ENCODE measurements around the gene HSPA9. TPM values are rescaled to one million over a fixed set of nuclear protein-coding genes. Genes with fewer than 3 reads are reported as not detected.

HSPA9 gene
- total and polyA plus RNA-seq, 9 of the 15 experiments (the other 6 are each of a cell fraction or from before 2014, with no cell fraction given) = 195 to 583 (median 514) TPM

GRCh38 chr5:138575194-138576015, at the start of gene HSPA9 (continued):
- no peak for TF ChIP-seq CLOCK (CRISPR knock-in tag; IDR thresholded peaks at IDR 0.05; ENCODE audit: borderline replicate concordance)
- TF ChIP-seq RFX7 (CRISPR knock-in tag; IDR thresholded peaks at IDR 0.05) = no peak
- TF ChIP-seq SRF (CRISPR knock-in tag; IDR thresholded peaks at IDR 0.05) = peak in 1 of 2 experiments; percentile 84; a peak in 2 of 4 replicates
- no peak for TF ChIP-seq ZC3H4 (CRISPR knock-in tag; IDR thresholded peaks at IDR 0.05; ENCODE audit: borderline replicate concordance)
- TF ChIP-seq RBM15 (IDR thresholded peaks at IDR 0.05; ENCODE audit: insufficient read depth, low read length) = no peak
- TF ChIP-seq ZFX (CRISPR knock-in tag; IDR thresholded peaks at IDR 0.05) = peak; percentile 97
- no peak; the same call in 1 of the 2 replicates for TF ChIP-seq TSHZ1 (CRISPR knock-in tag; IDR thresholded peaks at IDR 0.05)
- TF ChIP-seq SMAD1 (IDR thresholded peaks at IDR 0.05; ENCODE audit: low read depth, low read length, partially characterized antibody) = peak; percentile 90
- TF ChIP-seq ZNF263 (CRISPR knock-in tag; IDR thresholded peaks at IDR 0.05; ENCODE audit: borderline replicate concordance) = peak; percentile 53; the same call in 1 of the 2 replicates
- TF ChIP-seq LEF1 (IDR thresholded peaks at IDR 0.05) = no peak; the same call in 1 of the 2 replicates
- TF ChIP-seq ZBTB49 (CRISPR knock-in tag; IDR thresholded peaks at IDR 0.05; ENCODE audit: borderline replicate concordance) = peak; percentile 48; the same call in 1 of the 2 replicates
- TF ChIP-seq AFF4 (CRISPR knock-in tag; IDR thresholded peaks at IDR 0.05) = peak; percentile 93
- TF ChIP-seq PHF20 (IDR thresholded peaks at IDR 0.05; ENCODE audit: partially characterized antibody) = peak; percentile 37

Measured in K562 (cell line).